K562 (cell line): ENCODE results near the gene GDF15. TPM values are rescaled to one million over a fixed set of nuclear protein-coding genes. Genes with fewer than 3 reads are reported as not detected.

ENCODE experiments used
- EP300 ChIP-seq: IDR thresholded peaks from 2 replicates; pipeline ENCODE4 v1.6.1; 2012; ENCODE audit warnings: low read length, improper control_type of control experiment
- ESRRA ChIP-seq: fragments of 450-650 bp; IDR thresholded peaks from 2 replicates; pipeline ENCODE4 v1.6.1; 2014; ENCODE audit warnings: low read depth, mild to moderate bottlenecking, moderate library complexity, borderline replicate concordance
- JUN ChIP-seq, 2 experiments: sonication (generic) in 1 of 2; formaldehyde crosslinking in 1 of 2; IDR thresholded peaks; 2 replicates each; pipeline versions ENCODE4 v1.6.1 to v1.8.0; 2012 to 2022; ENCODE audit warnings: borderline replicate concordance in 2 of 2, mild to moderate bottlenecking in 2 of 2, improper control_type of control experiment in 1 of 2, low read depth in 1 of 2, low read length in 1 of 2, missing genetic modification reagents in 1 of 2
- MEIS2 ChIP-seq: fragments of 450-650 bp; IDR thresholded peaks from 2 replicates; pipeline ENCODE4 v1.6.1; 2014; ENCODE audit warnings: mild to moderate bottlenecking; ENCODE audit not compliant: partially characterized antibody
- NUFIP1 ChIP-seq: fragments of 450-650 bp; IDR thresholded peaks from 2 replicates; pipeline ENCODE4 v1.6.1; 2018; ENCODE audit not compliant: partially characterized antibody
- RBM25 ChIP-seq: fragments of 200-400 bp; formaldehyde crosslinking; IDR thresholded peaks from 2 replicates; pipeline ENCODE4 v1.6.1; 2018; ENCODE audit warnings: low read length, low read depth, moderate library complexity; ENCODE audit not compliant: severe bottlenecking
- STAG1 ChIP-seq: sonication (generic); formaldehyde crosslinking; IDR thresholded peaks from 2 replicates; pipeline ENCODE4 v1.5.0; 2020; ENCODE audit warnings: missing genetic modification reagents, borderline replicate concordance
- YY1 ChIP-seq, 3 experiments: IDR thresholded peaks; 2 replicates each; pipeline ENCODE4 v1.6.1; 2011; ENCODE audit warnings: low read length in 2 of 3, mild to moderate bottlenecking in 2 of 3, moderate library complexity in 2 of 3, borderline replicate concordance in 1 of 3, control low read depth in 1 of 3, low read depth in 1 of 3; ENCODE audit not compliant: insufficient read depth in 3 of 3, insufficient replicate concordance in 2 of 3, control insufficient read depth in 1 of 3, insufficient read length in 1 of 3; ENCODE audit errors: extremely low read depth in 1 of 3
- ZNF175 ChIP-seq: fragments of 200-800 bp; sonication (Bioruptor generic); IDR thresholded peaks from 2 replicates; pipeline ENCODE4 v1.6.1; 2016; ENCODE audit warnings: low read depth, mild to moderate bottlenecking, missing genetic modification characterization, missing compliant biosample characterization
- ZNF224 ChIP-seq: sonication (generic); formaldehyde crosslinking; IDR thresholded peaks from 2 replicates; pipeline ENCODE4 v1.8.0; 2022; ENCODE audit warnings: mild to moderate bottlenecking, missing genetic modification reagents
- ZNF347 ChIP-seq: fragments of 450-650 bp; formaldehyde crosslinking; IDR thresholded peaks from 2 replicates; pipeline ENCODE4 v1.4.0; 2020; ENCODE audit warnings: low read depth, mild to moderate bottlenecking, moderate library complexity
- polyA plus RNA-seq, 8 experiments: library from polyadenylated mRNA; depleted of rRNA in 4 of 8; stranded (reverse) in 5 of 8; unstranded in 3 of 8; fragments of >200 nt; fragmentation: Nextera tagmentation in 2 of 8; fragmentation: Illumina TruSeq in 1 of 8; extraction: Ambion mirVana in 2 of 8; extraction: Trizol in 1 of 8; gene quantifications; 2 replicates each; pipeline versions ENCODE4 v1.2.1 to v1.2.3, GENCODE V29; 2011 to 2014; ENCODE audit warnings: inconsistent platforms in 1 of 8, missing spikeins in 1 of 8
- total RNA-seq, 7 experiments: library from RNA; depleted of rRNA in 6 of 7; stranded (reverse); fragments of >200 nt in 6 of 7; fragmentation: Illumina TruSeq in 2 of 7; extraction: Trizol in 2 of 7; gene quantifications; 2 replicates each; pipeline versions ENCODE4 v1.2.1 to v1.2.3, GENCODE V29; 2011 to 2021; ENCODE audit warnings: low replicate concordance in 1 of 7
- TF ChIP-seq, protein P1 (sequence below): fragments of 200-600 bp; sonication (generic); IDR thresholded peaks from one replicate; pipeline ENCODE4 v1.6.1; 2012; ENCODE audit warnings: mild to moderate bottlenecking, low read depth, low read length, inconsistent platforms
- TF ChIP-seq, protein P2 (sequence below): sonication (generic); formaldehyde crosslinking; IDR thresholded peaks from 2 replicates; pipeline ENCODE4 v1.8.1; 2023; ENCODE audit warnings: mild to moderate bottlenecking, missing genetic modification reagents

GDF15 gene
- total and polyA plus RNA-seq, 9 of the 15 experiments (the other 6 are each of a cell fraction or from before 2014, with no cell fraction given): 2.3 to 82.4 (median 12.5) TPM

DNA sequence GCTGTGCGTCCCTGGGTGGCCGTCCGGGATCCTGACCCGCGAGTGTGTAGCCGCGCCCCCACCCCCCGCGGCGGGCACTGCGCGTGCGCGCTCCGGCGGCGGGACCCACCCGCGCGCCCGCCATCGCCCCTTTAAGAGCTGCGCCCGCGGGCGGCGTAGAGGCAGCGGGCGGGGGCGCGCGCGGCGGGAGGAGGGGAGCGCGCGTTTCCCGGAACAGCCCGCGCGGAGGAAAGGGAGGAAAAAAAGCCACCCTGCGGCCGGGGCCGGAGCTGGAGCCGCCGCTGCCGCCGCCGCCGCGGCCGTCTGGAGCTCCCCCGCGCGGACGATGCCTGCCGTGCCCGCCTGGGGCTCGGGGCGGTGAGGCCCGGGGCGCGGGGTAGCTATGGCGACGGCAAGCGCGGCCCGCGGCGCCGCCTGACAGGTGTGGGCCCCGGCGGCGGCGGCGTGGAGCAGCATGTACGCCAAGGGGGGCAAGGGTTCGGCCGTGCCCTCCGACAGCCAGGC is 33.3 kb downstream of the GDF15 start, which contains the start of gene SSBP4 (continued):
- TF ChIP-seq, protein P1, sequence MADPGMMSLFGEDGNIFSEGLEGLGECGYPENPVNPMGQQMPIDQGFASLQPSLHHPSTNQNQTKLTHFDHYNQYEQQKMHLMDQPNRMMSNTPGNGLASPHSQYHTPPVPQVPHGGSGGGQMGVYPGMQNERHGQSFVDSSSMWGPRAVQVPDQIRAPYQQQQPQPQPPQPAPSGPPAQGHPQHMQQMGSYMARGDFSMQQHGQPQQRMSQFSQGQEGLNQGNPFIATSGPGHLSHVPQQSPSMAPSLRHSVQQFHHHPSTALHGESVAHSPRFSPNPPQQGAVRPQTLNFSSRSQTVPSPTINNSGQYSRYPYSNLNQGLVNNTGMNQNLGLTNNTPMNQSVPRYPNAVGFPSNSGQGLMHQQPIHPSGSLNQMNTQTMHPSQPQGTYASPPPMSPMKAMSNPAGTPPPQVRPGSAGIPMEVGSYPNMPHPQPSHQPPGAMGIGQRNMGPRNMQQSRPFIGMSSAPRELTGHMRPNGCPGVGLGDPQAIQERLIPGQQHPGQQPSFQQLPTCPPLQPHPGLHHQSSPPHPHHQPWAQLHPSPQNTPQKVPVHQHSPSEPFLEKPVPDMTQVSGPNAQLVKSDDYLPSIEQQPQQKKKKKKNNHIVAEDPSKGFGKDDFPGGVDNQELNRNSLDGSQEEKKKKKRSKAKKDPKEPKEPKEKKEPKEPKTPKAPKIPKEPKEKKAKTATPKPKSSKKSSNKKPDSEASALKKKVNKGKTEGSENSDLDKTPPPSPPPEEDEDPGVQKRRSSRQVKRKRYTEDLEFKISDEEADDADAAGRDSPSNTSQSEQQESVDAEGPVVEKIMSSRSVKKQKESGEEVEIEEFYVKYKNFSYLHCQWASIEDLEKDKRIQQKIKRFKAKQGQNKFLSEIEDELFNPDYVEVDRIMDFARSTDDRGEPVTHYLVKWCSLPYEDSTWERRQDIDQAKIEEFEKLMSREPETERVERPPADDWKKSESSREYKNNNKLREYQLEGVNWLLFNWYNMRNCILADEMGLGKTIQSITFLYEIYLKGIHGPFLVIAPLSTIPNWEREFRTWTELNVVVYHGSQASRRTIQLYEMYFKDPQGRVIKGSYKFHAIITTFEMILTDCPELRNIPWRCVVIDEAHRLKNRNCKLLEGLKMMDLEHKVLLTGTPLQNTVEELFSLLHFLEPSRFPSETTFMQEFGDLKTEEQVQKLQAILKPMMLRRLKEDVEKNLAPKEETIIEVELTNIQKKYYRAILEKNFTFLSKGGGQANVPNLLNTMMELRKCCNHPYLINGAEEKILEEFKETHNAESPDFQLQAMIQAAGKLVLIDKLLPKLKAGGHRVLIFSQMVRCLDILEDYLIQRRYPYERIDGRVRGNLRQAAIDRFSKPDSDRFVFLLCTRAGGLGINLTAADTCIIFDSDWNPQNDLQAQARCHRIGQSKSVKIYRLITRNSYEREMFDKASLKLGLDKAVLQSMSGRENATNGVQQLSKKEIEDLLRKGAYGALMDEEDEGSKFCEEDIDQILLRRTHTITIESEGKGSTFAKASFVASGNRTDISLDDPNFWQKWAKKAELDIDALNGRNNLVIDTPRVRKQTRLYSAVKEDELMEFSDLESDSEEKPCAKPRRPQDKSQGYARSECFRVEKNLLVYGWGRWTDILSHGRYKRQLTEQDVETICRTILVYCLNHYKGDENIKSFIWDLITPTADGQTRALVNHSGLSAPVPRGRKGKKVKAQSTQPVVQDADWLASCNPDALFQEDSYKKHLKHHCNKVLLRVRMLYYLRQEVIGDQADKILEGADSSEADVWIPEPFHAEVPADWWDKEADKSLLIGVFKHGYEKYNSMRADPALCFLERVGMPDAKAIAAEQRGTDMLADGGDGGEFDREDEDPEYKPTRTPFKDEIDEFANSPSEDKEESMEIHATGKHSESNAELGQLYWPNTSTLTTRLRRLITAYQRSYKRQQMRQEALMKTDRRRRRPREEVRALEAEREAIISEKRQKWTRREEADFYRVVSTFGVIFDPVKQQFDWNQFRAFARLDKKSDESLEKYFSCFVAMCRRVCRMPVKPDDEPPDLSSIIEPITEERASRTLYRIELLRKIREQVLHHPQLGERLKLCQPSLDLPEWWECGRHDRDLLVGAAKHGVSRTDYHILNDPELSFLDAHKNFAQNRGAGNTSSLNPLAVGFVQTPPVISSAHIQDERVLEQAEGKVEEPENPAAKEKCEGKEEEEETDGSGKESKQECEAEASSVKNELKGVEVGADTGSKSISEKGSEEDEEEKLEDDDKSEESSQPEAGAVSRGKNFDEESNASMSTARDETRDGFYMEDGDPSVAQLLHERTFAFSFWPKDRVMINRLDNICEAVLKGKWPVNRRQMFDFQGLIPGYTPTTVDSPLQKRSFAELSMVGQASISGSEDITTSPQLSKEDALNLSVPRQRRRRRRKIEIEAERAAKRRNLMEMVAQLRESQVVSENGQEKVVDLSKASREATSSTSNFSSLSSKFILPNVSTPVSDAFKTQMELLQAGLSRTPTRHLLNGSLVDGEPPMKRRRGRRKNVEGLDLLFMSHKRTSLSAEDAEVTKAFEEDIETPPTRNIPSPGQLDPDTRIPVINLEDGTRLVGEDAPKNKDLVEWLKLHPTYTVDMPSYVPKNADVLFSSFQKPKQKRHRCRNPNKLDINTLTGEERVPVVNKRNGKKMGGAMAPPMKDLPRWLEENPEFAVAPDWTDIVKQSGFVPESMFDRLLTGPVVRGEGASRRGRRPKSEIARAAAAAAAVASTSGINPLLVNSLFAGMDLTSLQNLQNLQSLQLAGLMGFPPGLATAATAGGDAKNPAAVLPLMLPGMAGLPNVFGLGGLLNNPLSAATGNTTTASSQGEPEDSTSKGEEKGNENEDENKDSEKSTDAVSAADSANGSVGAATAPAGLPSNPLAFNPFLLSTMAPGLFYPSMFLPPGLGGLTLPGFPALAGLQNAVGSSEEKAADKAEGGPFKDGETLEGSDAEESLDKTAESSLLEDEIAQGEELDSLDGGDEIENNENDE: no peak
- TF ChIP-seq NUFIP1: no peak
- TF ChIP-seq JUN (IDR thresholded peaks at IDR 0.05; ENCODE audit: borderline replicate concordance, low read depth, low read length): no peak
- peak; percentile 84; the same call in 1 of the 2 replicates for TF ChIP-seq JUN (CRISPR knock-in tag; IDR thresholded peaks at IDR 0.05; ENCODE audit: borderline replicate concordance)
- no peak for TF ChIP-seq ZNF347
- TF ChIP-seq ZNF224 (CRISPR knock-in tag): peak; percentile 12; the same call in 1 of the 2 replicates
- TF ChIP-seq, protein P2, sequence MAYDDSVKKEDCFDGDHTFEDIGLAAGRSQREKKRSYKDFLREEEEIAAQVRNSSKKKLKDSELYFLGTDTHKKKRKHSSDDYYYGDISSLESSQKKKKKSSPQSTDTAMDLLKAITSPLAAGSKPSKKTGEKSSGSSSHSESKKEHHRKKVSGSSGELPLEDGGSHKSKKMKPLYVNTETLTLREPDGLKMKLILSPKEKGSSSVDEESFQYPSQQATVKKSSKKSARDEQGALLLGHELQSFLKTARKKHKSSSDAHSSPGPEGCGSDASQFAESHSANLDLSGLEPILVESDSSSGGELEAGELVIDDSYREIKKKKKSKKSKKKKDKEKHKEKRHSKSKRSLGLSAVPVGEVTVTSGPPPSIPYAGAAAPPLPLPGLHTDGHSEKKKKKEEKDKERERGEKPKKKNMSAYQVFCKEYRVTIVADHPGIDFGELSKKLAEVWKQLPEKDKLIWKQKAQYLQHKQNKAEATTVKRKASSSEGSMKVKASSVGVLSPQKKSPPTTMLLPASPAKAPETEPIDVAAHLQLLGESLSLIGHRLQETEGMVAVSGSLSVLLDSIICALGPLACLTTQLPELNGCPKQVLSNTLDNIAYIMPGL (CRISPR knock-in tag): peak; percentile 72
- peak in 1 of 3 experiments; percentile 50 for TF ChIP-seq YY1 (IDR thresholded peaks at IDR 0.05; ENCODE audit: borderline replicate concordance in 1 of 3, control insufficient read depth in 1 of 3, extremely low read depth in 1 of 3, insufficient read depth in 3 of 3, insufficient read length in 1 of 3, insufficient replicate concordance in 2 of 3, low read depth in 1 of 3, low read length in 2 of 3)
- peak; percentile 35; the same call in 1 of the 2 replicates for TF ChIP-seq ESRRA
- peak; percentile 47; the same call in 1 of the 2 replicates for TF ChIP-seq STAG1 (CRISPR knock-in tag)
- TF ChIP-seq EP300: peak; percentile 63
- TF ChIP-seq MEIS2: peak; percentile 63
- 0 out of 2 replicates have a peak, but pooled peaks have one; percentile 0 for TF ChIP-seq ZNF175 (CRISPR knock-in tag)
- peak; percentile 51 for TF ChIP-seq RBM25
